Putamen (tissue), 1 donor: Measurements from ENCODE around the gene TMEM14A.
"Not testable (repeated sequence)": the region's sequence is repeated elsewhere in the genome, so short reads cannot be mapped to it uniquely, and the experiment has no call there.

Source experiments
- DNase-seq: peaks from one replicate; pipeline ENCODE4 v3.0.0-alpha.2; 2016; ENCODE audit warnings: low spot score

The TMEM14A gene

GRCh38 chr6:52670502-52671409, at the start of gene TMEM14A:
Gene TMEM14A (plus strand): TSS chr6:52671113. CDS start chr6:52677103, 5,990 bp downstream.
- peak; percentile 92 for DNase-seq

- DNase-seq, result no peak
These were observed 49.3 kb upstream of the TMEM14A start for GRCh38 chr6:52621631-52622030.

- no peak for DNase-seq
These were observed 48.1 kb upstream of the TMEM14A start for GRCh38 chr6:52622810-52623209.

GRCh38 chr6:52632011-52632410, 38.9 kb upstream of the TMEM14A start:
- no peak for DNase-seq

- no peak for DNase-seq
These were observed 36.7 kb upstream of the TMEM14A start for GRCh38 chr6:52634211-52634610.

- no peak for DNase-seq
These were observed 35.8 kb upstream of the TMEM14A start for GRCh38 chr6:52635049-52635577.

- no peak for DNase-seq
These were observed 34.1 kb upstream of the TMEM14A start for GRCh38 chr6:52636830-52637229.

GRCh38 chr6:52639493-52639892, 31.4 kb upstream of the TMEM14A start:
- DNase-seq, result no peak

GRCh38 chr6:52640170-52640569, 30.7 kb upstream of the TMEM14A start:
- DNase-seq, result no peak

- no peak for DNase-seq
These were observed 30.0 kb upstream of the TMEM14A start for GRCh38 chr6:52640916-52641315.

- DNase-seq, result no peak
These were observed 29.5 kb upstream of the TMEM14A start for GRCh38 chr6:52641388-52641787.

GRCh38 chr6:52641826-52642225, 29.1 kb upstream of the TMEM14A start:
- DNase-seq, result no peak

- DNase-seq, result no peak
These were observed 28.5 kb upstream of the TMEM14A start for GRCh38 chr6:52642368-52642767.

GRCh38 chr6:52643158-52643557, 27.8 kb upstream of the TMEM14A start:
- DNase-seq, result peak; percentile 19

- no peak for DNase-seq
These were observed 26.7 kb upstream of the TMEM14A start for GRCh38 chr6:52644253-52644652.

- DNase-seq, result no peak
These were observed 24.9 kb upstream of the TMEM14A start for GRCh38 chr6:52645976-52646375.

GRCh38 chr6:52647199-52647598, 23.7 kb upstream of the TMEM14A start:
- no peak for DNase-seq

- no peak for DNase-seq
These were observed 21.3 kb upstream of the TMEM14A start for GRCh38 chr6:52649536-52650160.

- DNase-seq, result no peak
These were observed 20.0 kb upstream of the TMEM14A start for GRCh38 chr6:52650941-52651340.

- DNase-seq, result no peak
These were observed 17.8 kb upstream of the TMEM14A start for GRCh38 chr6:52653151-52653550.

GRCh38 chr6:52654007-52654406, 16.9 kb upstream of the TMEM14A start:
- DNase-seq, result no peak

GRCh38 chr6:52654592-52654991, 16.3 kb upstream of the TMEM14A start:
- DNase-seq, result no peak

GRCh38 chr6:52655941-52656340, 15.0 kb upstream of the TMEM14A start:
- not testable (repeated sequence) for DNase-seq
